Endometrial microvascular endothelial cells (primary cell): ENCODE results near the gene GPR137C. TPM values are rescaled to one million over a fixed set of nuclear protein-coding genes. Genes with fewer than 3 reads are reported as not detected.

Experiments
- in situ Hi-C: cut with HindIII; loops from 2 replicates; pipeline ENCODE4 v1.10.0; 2017; ENCODE audit warnings: low sequenced_read_pairs, low pct_unique_long_range_greater_than_20kb; ENCODE audit errors: inconsistent ontology term
- total RNA-seq: library from RNA; depleted of rRNA; stranded (reverse); fragments of >200 nt; gene quantifications from one replicate; pipeline ENCODE4 v1.2.3, GENCODE V29; 2015; ENCODE audit errors: inconsistent ontology term

GPR137C gene
- total RNA-seq, result 1.4 TPM

- in situ Hi-C loops, result no loop called here
These were observed at the start of gene GPR137C, which contains the start of gene TXNDC16 for GRCh38 chr14:52552063-52552988. Gene GPR137C (plus strand): TSS chr14:52552836. CDS start chr14:52553148, 312 bp downstream. Gene TXNDC16 (minus strand): TSS chr14:52552505. CDS start chr14:52543557, 8,948 bp downstream.

- in situ Hi-C loops, result no loop called here
These were observed 39.4 kb upstream of the GPR137C start for GRCh38 chr14:52513249-52513648.

DNA sequence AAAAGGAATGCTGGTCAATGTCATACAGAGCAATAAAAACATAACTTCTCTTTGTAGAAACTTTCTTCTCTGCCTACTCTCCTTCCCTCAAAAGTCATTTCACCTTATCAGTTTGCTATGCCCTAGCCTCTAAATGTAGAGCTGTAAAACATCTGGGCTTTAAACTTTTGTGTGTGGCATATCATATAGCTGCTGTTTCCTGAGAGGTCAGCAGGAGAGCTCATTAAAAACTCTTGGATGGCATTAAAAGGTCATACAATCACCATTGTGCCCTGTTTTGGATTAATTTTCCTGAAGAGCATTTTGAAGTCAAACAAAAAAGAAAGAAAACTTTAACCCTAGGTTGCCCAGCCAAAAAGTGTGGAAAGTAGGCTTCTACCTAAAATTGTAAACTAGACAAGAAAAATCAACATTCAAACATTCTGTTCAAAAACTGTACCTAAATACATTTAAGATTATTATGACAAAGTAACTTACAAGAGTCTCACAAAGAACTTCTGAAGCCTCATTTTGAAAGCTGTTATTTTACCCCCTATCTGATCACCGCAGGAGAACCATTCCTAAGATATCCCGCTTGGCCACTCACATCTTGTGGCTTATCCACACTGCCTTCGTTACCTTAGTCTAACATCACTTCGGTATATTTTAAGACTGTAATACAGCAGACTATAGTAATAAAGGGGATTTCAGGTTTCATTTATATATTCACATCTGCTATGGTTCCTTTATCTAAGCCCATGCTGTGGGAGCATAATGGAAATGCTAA lies 38.4 kb upstream of the GPR137C start:
- in situ Hi-C loops, result no loop called here

DNA sequence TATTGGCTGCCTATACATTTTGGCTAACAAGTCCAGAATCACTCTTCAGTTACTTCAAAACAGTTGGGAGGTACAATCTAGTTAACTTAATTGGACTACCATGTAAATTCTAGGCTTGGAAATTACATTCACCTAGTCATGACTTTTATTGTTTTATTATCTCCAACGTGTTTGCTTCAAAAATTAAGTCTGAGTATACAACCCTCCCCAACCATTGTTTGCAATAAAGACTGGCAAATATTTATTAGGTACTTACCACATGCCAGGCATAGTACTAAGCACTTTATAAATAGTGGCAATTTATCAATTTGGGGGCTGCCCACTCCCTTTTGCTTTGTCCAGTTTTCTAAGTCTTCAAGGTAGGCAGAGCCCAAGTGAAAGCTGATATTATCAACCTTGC lies 30.6 kb upstream of the GPR137C start:
- in situ Hi-C loops, result no loop called here

- in situ Hi-C loops, result no loop called here
These were observed 29.9 kb upstream of the GPR137C start for GRCh38 chr14:52522581-52523345.

- in situ Hi-C loops, result no loop called here
These were observed 25.6 kb upstream of the GPR137C start for GRCh38 chr14:52527052-52527451.

DNA sequence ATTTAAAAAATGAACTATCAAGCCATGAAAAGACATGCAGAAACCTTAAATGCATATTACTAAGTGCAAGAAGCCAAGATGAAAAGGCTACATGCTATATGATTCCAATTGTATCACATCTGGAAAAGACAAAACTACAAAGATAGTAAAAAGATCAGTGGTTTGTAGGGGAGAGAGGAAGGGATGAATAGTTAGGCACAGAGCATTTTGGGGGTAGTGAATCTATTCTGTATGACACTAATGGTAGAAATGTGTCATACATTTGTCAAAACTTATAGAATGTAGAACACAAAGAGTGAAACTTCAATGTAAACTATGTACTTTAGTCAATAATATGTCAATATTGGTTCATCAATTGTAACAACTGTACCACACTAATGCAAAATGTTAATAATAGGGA lies 21.2 kb upstream of the GPR137C start:
- in situ Hi-C loops, result no loop called here

- in situ Hi-C loops, result no loop called here
These were observed 16.4 kb upstream of the GPR137C start for GRCh38 chr14:52536269-52536668.

DNA sequence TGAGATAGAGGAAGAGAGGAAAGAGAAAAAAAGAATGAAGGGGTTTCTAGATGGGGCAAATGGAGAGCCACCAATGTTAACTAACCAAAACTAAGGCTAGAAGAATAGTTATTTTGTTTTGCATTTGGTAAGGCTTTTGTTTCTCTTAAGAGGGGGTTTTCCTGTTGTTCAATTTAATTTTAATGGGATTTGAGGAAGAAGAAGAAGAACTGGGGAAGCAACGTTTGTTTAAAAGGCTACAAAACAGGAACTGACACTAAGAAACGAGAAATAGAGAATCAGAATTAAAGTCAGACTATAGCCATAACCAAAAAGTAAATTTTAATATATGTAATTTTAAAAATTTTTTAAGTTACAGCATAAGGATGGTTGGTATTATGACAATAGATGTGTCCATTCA lies 14.0 kb upstream of the GPR137C start:
- in situ Hi-C loops, result no loop called here

GRCh38 chr14:52545584-52546317 lies 6.9 kb upstream of the GPR137C start:
- in situ Hi-C loops, result no loop called here

- in situ Hi-C loops, result no loop called here
These were observed 6.3 kb upstream of the GPR137C start for GRCh38 chr14:52546318-52546670.

DNA sequence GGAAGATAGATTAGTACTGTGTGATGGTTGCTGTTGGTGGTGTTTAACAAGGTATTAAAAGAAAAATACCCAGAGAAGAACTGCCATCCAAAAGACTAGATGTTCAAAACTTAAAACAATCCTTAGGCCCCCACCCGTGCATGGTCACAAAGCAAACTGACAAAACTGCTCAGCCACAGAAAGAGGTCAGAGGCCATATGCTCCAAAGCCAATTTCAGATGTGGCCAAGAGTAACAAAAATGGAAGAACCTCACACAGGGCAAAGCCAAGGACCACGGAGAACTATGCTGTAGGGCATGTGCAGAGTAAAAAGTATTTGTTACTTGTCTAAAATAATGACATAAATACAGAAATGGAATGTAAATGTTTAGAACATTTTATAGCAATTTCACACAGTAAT lies 5.6 kb upstream of the GPR137C start:
- in situ Hi-C loops, result no loop called here

GRCh38 chr14:52547526-52547925 lies 5.1 kb upstream of the GPR137C start:
- in situ Hi-C loops, result no loop called here

DNA sequence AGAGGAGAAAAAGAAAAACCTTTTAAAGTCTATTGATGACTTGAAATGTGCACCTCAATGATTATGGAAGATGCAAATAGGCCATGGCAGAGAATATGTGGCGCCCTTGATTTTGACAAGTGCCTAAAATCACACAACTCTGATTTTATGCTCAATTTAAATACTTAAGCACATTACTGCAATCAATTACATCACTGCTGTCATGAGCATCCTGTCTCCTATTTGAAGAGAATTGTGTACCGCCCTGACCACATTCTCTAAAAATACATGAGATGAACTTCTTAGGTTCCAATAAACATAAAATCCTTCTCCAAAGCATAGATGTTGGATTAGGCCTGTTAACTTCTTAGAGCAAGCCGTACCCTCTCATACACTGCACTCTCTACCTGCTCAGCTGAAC lies 2.0 kb upstream of the GPR137C start:
- in situ Hi-C loops, result no loop called here

DNA sequence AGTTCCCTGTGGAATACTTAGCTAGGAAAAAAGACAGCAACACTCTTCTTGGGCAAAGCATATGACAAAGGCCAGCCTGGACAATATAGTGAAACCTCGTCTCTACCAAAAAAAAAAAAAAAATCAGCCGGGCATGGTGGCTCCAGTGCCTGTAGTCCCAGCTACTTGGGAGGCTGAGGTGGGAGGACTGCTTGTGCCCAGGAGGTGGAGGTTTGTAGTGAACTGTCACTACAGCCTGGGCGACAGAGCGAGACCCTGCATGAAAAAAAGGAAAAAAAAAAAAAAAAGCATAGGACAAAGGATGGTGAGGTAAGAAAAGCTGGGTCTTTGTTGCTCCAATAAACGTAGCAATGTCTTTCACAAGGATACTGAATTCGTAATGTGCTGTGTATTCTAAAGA lies 1.4 kb upstream of the GPR137C start:
- in situ Hi-C loops, result no loop called here

DNA sequence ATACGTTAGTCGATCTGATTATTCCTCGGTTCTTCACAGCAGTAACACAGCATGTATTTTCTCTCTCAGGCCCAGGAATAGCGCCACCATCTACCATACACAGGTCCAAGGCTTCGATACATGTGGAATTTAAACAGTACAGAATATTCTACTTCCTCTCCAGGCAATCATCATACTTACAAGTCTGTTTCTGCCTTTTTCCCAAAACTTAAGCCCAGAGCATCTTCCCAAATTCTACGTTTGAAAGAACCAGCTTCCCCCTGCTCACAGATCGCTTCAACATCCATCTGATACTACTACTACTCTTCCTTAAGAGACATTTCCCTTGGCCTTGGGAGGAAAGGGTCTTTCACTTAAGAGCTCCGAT lies 957 bp upstream of the GPR137C start:
- in situ Hi-C loops, result no loop called here

- in situ Hi-C loops, result no loop called here
These were observed 500 bp downstream of the GPR137C start for GRCh38 chr14:52553002-52553670.
